Activated naive CD4-positive, alpha-beta T cell treated with anti-CD3 and anti-CD28 coated beads for 36 hours (primary cell): ENCODE data around the gene CUL9. TPM values are rescaled to one million over a fixed set of nuclear protein-coding genes. Genes with fewer than 3 reads are reported as not detected.

Source experiments
- total RNA-seq, 2 experiments: library from RNA; stranded (reverse); gene quantifications; one replicate each; pipeline ENCODE4 v1.2.3, GENCODE V29; 2021

The CUL9 gene
- total RNA-seq, 2 experiments from 2014 or later = 43.1 to 49.3 TPM

Other genes with a start within 250 kb of the CUL9 start
- not detected for gene GNMT, start 221.4 kb upstream of the CUL9 start, total RNA-seq
- gene PEX6, start 203.0 kb upstream of the CUL9 start, total RNA-seq = 10 to 100 TPM; 17.1 to 18.2 TPM
- 10 to 100 TPM; 52.4 to 54.4 TPM for gene PPP2R5D, start 197.6 kb upstream of the CUL9 start, total RNA-seq
- gene MEA1, start 168.2 kb upstream of the CUL9 start, total RNA-seq = 10 to 100 TPM; 80.6 to 85.1 TPM
- gene KLHDC3, start 167.9 kb upstream of the CUL9 start, total RNA-seq = 10 to 100 TPM; 58.6 to 58.9 TPM
- gene RRP36, start 160.6 kb upstream of the CUL9 start, total RNA-seq = 10 to 100 TPM; 31.0 to 32.7 TPM
- gene CUL7, start 128.3 kb upstream of the CUL9 start, total RNA-seq = 10 to 100 TPM; 21.9 to 22.1 TPM
- gene MRPL2, start 122.8 kb upstream of the CUL9 start, total RNA-seq = 10 to 100 TPM; 87.7 to 95.1 TPM
- gene KLC4, start 122.6 kb upstream of the CUL9 start, total RNA-seq = 10 to 100 TPM; 12.0 to 12.3 TPM
- gene PTK7, start 105.9 kb upstream of the CUL9 start, total RNA-seq = 1 to 10 TPM; 2.0 to 2.2 TPM
- 10 to 100 TPM; 27.8 to 28.2 TPM for gene SRF, start 10.9 kb upstream of the CUL9 start, total RNA-seq
- gene DNPH1, start 47.3 kb downstream of the CUL9 start, total RNA-seq = 10 to 100 TPM; 59.7 to 59.8 TPM
- under 1 TPM in 1 of 2 experiments, not detected in 1; 0.02 TPM for gene TTBK1, start 61.3 kb downstream of the CUL9 start, total RNA-seq
- not detected for gene SLC22A7, start 116.1 kb downstream of the CUL9 start, total RNA-seq
- gene CRIP3, start 126.6 kb downstream of the CUL9 start, total RNA-seq = 1 to 10 TPM; 2.9 to 3.1 TPM
- 1 to 10 TPM; 9.3 to 9.9 TPM for gene ZNF318, start 187.5 kb downstream of the CUL9 start, total RNA-seq
- gene ABCC10, start 245.3 kb downstream of the CUL9 start, total RNA-seq = 10 to 100 TPM; 22.7 to 26.6 TPM